Tibial artery (tissue), 4 donors: Measurements from ENCODE around the gene ACYP1.

Experiments used
- DNase-seq, 2 donors: peaks; one replicate each; pipeline ENCODE4 v3.0.0-alpha.2; 2019
- H3K27ac ChIP-seq, 2 donors: fragments of 200-600 bp; sonication (generic) in 1 of 2; 1 replicate in 1 of 2; 2 replicates in 1 of 2; pipeline ENCODE4 v1.5.1; 2018 to 2019; ENCODE audit warnings: mild to moderate bottlenecking in 1 of 2
- H3K27me3 ChIP-seq, 2 donors: fragments of 200-600 bp; sonication (generic) in 1 of 2; one replicate each; pipeline versions ENCODE4 v1.5.1 to v1.6.0; 2016 to 2019
- H3K36me3 ChIP-seq, 3 donors: fragments of 200-600 bp; sonication (generic) in 2 of 3; one replicate each; pipeline ENCODE4 v1.5.1; 2016 to 2019; ENCODE audit warnings: mild to moderate bottlenecking in 2 of 3
- H3K4me1 ChIP-seq, 4 donors: fragments of 200-600 bp; sonication (generic) in 2 of 4; 1 replicate in 3 of 4; 2 replicates in 1 of 4; pipeline ENCODE4 v1.5.1; 2016 to 2019
- H3K4me3 ChIP-seq, 2 donors: fragments of 200-600 bp; sonication (generic) in 1 of 2; 1 replicate in 1 of 2; 2 replicates in 1 of 2; pipeline ENCODE4 v1.5.1; 2018 to 2019; ENCODE audit warnings: mild to moderate bottlenecking in 2 of 2
- H3K9me3 ChIP-seq, 3 donors: fragments of 200-600 bp; sonication (generic) in 1 of 3; one replicate each; pipeline ENCODE4 v1.5.1; 2016 to 2019
- intact Hi-C: fragments of 100-400 bp; cut with DNase I; formaldehyde crosslinking; loops from one replicate; pipeline ENCODE4 v1.15.0; 2023; ENCODE audit warnings: low total_unique reads
- TF ChIP-seq, protein P1 (sequence below), 2 experiments: fragments of 200-600 bp in 1 of 2; fragments of 450-650 bp in 1 of 2; IDR thresholded peaks; one replicate each; pipeline ENCODE4 v1.5.1; 2017 to 2019; ENCODE audit warnings: antibody characterized with exemption in 2 of 2, mild to moderate bottlenecking in 1 of 2, moderate library complexity in 1 of 2

ACYP1 gene

DNA sequence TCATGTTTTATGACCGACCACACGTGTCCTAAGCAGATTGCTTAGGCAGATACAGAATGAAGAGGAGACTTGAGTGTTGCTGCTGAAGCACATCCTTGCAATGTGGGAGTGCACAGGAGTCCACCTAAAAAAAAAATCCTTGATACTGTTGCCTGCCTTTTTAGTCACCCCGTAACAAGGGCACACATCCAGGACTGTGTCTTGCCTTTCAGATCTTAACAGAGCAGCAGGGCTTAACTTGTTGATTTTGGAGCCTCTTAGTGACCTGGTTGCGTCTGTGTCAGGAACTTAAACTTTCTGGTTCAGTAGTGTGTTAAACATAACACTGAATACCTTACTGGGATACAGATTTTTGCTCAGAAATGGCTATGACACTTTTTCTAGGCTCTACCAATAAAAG lies 54.6 kb downstream of the ACYP1 start:
- Histone ChIP-seq H3K36me3 (peaks cover 32 to 72% (median 61%) of the 10 kb centered on the region in 3 donors), H3K27ac (peak overlapping the region; percentile 26 to 69)
- intact Hi-C loops: no loop called here

DNA sequence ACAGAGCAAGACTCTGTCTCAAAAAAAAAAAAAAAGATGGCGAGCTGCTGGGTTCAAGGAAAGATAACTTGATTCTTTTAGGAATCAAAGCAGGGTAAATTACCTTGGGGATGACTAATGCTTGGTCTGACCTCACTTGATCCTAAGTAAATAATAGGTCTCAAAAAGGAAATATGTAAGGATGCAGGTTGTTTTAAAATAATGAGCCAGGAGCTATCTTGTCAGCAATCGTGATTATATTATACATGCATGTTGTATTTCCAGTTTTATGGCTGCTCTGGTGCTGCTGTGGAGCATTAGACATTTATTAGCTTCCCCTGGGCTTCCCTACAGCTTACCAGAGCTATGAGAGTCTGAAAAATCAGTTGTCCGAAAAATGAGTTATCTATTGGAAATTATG lies 58.5 kb downstream of the ACYP1 start:
- TF ChIP-seq, protein P1, sequence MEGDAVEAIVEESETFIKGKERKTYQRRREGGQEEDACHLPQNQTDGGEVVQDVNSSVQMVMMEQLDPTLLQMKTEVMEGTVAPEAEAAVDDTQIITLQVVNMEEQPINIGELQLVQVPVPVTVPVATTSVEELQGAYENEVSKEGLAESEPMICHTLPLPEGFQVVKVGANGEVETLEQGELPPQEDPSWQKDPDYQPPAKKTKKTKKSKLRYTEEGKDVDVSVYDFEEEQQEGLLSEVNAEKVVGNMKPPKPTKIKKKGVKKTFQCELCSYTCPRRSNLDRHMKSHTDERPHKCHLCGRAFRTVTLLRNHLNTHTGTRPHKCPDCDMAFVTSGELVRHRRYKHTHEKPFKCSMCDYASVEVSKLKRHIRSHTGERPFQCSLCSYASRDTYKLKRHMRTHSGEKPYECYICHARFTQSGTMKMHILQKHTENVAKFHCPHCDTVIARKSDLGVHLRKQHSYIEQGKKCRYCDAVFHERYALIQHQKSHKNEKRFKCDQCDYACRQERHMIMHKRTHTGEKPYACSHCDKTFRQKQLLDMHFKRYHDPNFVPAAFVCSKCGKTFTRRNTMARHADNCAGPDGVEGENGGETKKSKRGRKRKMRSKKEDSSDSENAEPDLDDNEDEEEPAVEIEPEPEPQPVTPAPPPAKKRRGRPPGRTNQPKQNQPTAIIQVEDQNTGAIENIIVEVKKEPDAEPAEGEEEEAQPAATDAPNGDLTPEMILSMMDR (IDR thresholded peaks at IDR 0.05): no peak
- intact Hi-C loops: no loop called here
- peak overlapping the region in 1 of 2 donors; percentile 8 for H3K27ac ChIP-seq
- peaks cover 0 to 37% (median 24%) of the 10 kb centered on the region in 4 donors for H3K4me1 ChIP-seq
- H3K27me3 ChIP-seq: no peaks in the 10 kb centered on the region
- no peaks in the 10 kb centered on the region for H3K9me3 ChIP-seq
- no peak overlapping the region for H3K4me3 ChIP-seq
- peaks cover 32 to 57% (median 56%) of the 10 kb centered on the region in 3 donors for H3K36me3 ChIP-seq
- no peak for DNase-seq

More for the DNA sequence above, 54.6 kb downstream of the ACYP1 start:
- Histone ChIP-seq H3K4me1 (peaks cover 7 to 53% (median 32%) of the 10 kb centered on the region in 4 donors), H3K9me3 (no peaks in the 10 kb centered on the region), H3K27me3 (no peaks in the 10 kb centered on the region), H3K4me3 (no peak overlapping the region)
- TF ChIP-seq, protein P1 (IDR thresholded peaks at IDR 0.05): no peak
- no peak for DNase-seq

DNA sequence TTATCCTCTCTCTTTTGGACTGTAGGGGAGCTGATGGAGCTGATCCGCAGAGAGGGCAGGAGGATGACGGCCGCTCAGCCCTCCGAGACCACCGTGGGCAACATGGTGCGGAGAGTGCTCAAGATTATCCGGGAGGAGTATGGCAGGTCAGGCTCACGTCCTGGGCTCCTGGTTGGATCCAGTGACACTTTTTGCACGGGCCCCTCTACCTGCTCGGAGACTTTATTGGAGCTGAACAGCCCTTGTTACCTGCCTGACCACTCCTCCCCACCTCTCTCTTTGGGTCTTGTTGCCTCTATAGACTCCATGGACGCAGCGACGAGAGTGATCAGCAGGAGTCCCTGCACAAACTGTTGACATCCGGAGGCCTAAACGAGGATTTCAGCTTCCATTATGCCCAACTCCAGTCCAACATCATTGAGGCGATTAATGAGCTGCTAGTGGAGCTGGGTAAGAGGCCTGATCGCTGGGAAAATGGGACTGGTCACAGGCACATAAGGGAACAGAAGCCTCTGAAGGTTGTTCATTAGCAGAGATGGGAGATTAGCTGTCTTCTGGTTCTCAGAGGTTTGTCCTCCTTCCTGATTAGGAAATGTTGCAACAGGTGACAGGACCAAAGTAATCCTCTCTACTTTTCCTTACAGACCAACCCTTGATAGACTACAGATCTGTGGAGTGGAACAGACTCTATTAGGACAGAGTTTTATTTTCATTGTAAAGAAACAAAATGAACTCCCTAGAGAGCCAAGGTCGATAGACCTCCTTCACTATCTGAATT lies 60.4 kb downstream of the ACYP1 start:
- no peak for DNase-seq
- H3K27me3 ChIP-seq: no peaks in the 10 kb centered on the region
- TF ChIP-seq, protein P1 (IDR thresholded peaks at IDR 0.05): no peak
- peak overlapping the region; percentile 82 to 88 for H3K27ac ChIP-seq
- H3K4me3 ChIP-seq: peak overlapping the region; percentile 75 to 86
- H3K4me1 ChIP-seq: peaks cover 0 to 32% (median 22%) of the 10 kb centered on the region in 4 donors
- H3K9me3 ChIP-seq: no peaks in the 10 kb centered on the region
- peaks cover 23 to 38% (median 37%) of the 10 kb centered on the region in 3 donors for H3K36me3 ChIP-seq
- intact Hi-C loops: no loop called here
